AG04450 (cell line): Measurements from ENCODE around the gene ATP6V0E1. TPM values are rescaled to one million over a fixed set of nuclear protein-coding genes. Genes with fewer than 3 reads are reported as not detected.

Experiments
- CTCF ChIA-PET: fragments of 300-600, 350-600 bp; formaldehyde crosslinking; extraction: SDS; loops from one replicate; lab custom pipeline; 2022; ENCODE audit warnings: antibody characterized with exemption, inconsistent platforms; lab: Charles Lee
- POLR2A ChIA-PET: fragments of 350-600 bp; formaldehyde crosslinking; extraction: SDS; loops from one replicate; lab custom pipeline; 2021; ENCODE audit warnings: antibody characterized with exemption, inconsistent platforms; lab: Yijun Ruan, JAX
- DNase-seq: peaks from one replicate; pipeline ENCODE4 v3.0.0-alpha.2; 2011; ENCODE audit warnings: low read depth, low spot score
- H3K27ac ChIP-seq: one replicate; pipeline ENCODE4 v1.5.1; 2012; ENCODE audit warnings: low read depth, low read length, control low read depth
- H3K27me3 ChIP-seq: one replicate; pipeline ENCODE4 v1.6.0; 2012; ENCODE audit warnings: low read length; ENCODE audit not compliant: control insufficient read depth, insufficient read depth
- H3K4me3 ChIP-seq: 2 replicates; pipeline ENCODE4 v1.5.1; 2011; ENCODE audit warnings: mild to moderate bottlenecking, low read depth, low read length, control low read depth
- H3K9me3 ChIP-seq: 2 replicates; pipeline ENCODE4 v1.5.1; 2012; ENCODE audit warnings: low read length; ENCODE audit not compliant: control insufficient read depth, insufficient read depth
- CTCF ChIP-seq: IDR thresholded peaks from 2 replicates; pipeline ENCODE4 v1.5.1; 2011; ENCODE audit warnings: low read depth, low read length, control low read depth, inconsistent platforms
- polyA minus RNA-seq: library from RNA; depleted of rRNA, polyadenylated mRNA; stranded (reverse); fragments of >200 nt; gene quantifications from 2 replicates; pipeline ENCODE4 v1.2.3, GENCODE V29; 2011; rRNA and poly(A)+ RNA removed
- polyA plus RNA-seq: library from polyadenylated mRNA; depleted of rRNA; stranded (reverse); fragments of >200 nt; gene quantifications from 2 replicates; pipeline ENCODE4 v1.2.3, GENCODE V29; 2011; rRNA removed

The ATP6V0E1 gene
- 583 and 610 TPM in 2 replicates for polyA plus RNA-seq
- 182 and 220 TPM in 2 replicates for polyA minus RNA-seq

- ChIA-PET CTCF (interaction anchor here (0.6 to 2.9 kb wide), 17 partner anchors 12 to 310 kb away, joined by 3 to 19 read pairs (median 5); partner anchors contain the start of gene BNIP1), POLR2A (interaction anchor here (0.5 to 2.0 kb wide), 12 partner anchors 9 to 346 kb away, joined by 3 to 25 read pairs (median 4); partner anchors contain the start of gene RPL26L1)
- TF ChIP-seq CTCF, result no peak
- Histone ChIP-seq H3K9me3 (no peaks in the 10 kb centered on the region), H3K4me3 (peak within 1 kb of the TSS; percentile 96), H3K27ac (peak within 1 kb of the TSS; percentile 95), H3K27me3 (no peaks in the 10 kb centered on the region)
- DNase-seq, result peak; percentile 60
These were observed at the start of gene ATP6V0E1 for GRCh38 chr5:172983542-172984243. ATP6V0E1 (plus strand) TSS chr5:172983771; CDS start chr5:172983861, 90 bp downstream.

GRCh38 chr5:172935096-172935495 is 48.5 kb upstream of the ATP6V0E1 start:
- CTCF ChIA-PET, result interaction anchor here (1.0 to 8.3 kb wide), 4 partner anchors 24 to 238 kb away, joined by 3 to 157 read pairs (median 10); partner anchors contain the start of gene RPL26L1
- no peak for DNase-seq
- Histone ChIP-seq H3K4me3 (no peak overlapping the region), H3K27me3 (no peaks in the 10 kb centered on the region), H3K9me3 (no peaks in the 10 kb centered on the region), H3K27ac (no peak overlapping the region)
- TF ChIP-seq CTCF, result no peak
- POLR2A ChIA-PET, result interaction anchor here (2.1 kb wide), 1 partner anchor 164 kb away, joined by 11 read pairs; the partner anchor contains the start of gene DUSP1

- no peak overlapping the region for H3K4me3 ChIP-seq
- H3K9me3 ChIP-seq, result no peaks in the 10 kb centered on the region
- DNase-seq, result no peak
- H3K27ac ChIP-seq, result no peak overlapping the region
- H3K27me3 ChIP-seq, result no peaks in the 10 kb centered on the region
- TF ChIP-seq CTCF, result no peak
- ChIA-PET CTCF (interaction anchor here (0.6 to 8.3 kb wide), 5 partner anchors 23 to 886 kb away, joined by 3 to 157 read pairs (median 4); partner anchors contain the start of gene RPL26L1), POLR2A (no interaction called here)
These were observed 47.2 kb upstream of the ATP6V0E1 start for GRCh38 chr5:172936401-172936800.

- Histone ChIP-seq H3K4me3 (no peak overlapping the region), H3K9me3 (no peaks in the 10 kb centered on the region), H3K27me3 (no peaks in the 10 kb centered on the region), H3K27ac (no peak overlapping the region)
- TF ChIP-seq CTCF, result peak; percentile 47
- ChIA-PET POLR2A (interaction anchor here (0.9 to 1.0 kb wide), 2 partner anchors 11 to 232 kb away, joined by 3 to 4 read pairs; no protein-coding TSS in a partner anchor), CTCF (interaction anchor here (0.7 to 2.7 kb wide), 11 partner anchors 9 to 232 kb away, joined by 3 to 13 read pairs (median 6); no protein-coding TSS in a partner anchor)
- no peak for DNase-seq
These were observed 44.5 kb upstream of the ATP6V0E1 start for GRCh38 chr5:172939071-172939470.
